ENCODE results near the gene RABGAP1.

The RABGAP1 gene

DNA sequence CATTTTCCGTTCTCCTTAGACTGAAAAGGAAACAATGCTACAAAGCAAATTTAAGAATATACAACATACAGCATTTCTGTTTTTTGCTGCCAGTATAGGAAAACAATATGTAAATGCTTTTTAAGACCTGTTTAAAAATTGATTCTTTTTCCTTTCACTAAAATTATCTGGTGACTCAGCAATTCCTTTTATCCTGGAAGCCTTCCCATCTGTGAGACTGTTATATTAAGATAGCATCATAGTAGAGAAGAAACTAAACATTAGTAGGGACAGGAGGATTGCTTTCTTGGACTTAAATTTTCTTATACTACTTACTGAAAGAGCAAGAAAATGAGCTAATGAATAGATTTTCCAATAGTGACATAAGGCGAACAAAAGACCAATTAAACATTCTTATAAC, 62.6 kb downstream of the RABGAP1 start:
- H3K4me3 ChIP-seq (ENCODE audit: low read length): no peak overlapping the region
- no peaks in the 10 kb centered on the region for H3K27me3 ChIP-seq (replicated peaks; ENCODE audit: insufficient read depth, low read length)
- H3K79me2 ChIP-seq (ENCODE audit: low read length): no peaks in the 10 kb centered on the region
- H3K27ac ChIP-seq (ENCODE audit: low read length): no peak overlapping the region
- no peaks in the 10 kb centered on the region for H3K36me3 ChIP-seq (replicated peaks; ENCODE audit: insufficient read depth, low read length)
- no peaks in the 10 kb centered on the region for H3K9me2 ChIP-seq (replicated peaks; ENCODE audit: insufficient read depth, low read length)
- DNase-seq: no peak
- no peaks in the 10 kb centered on the region for H4K20me1 ChIP-seq (ENCODE audit: insufficient read depth, low read length)
- no peak overlapping the region for H2AFZ ChIP-seq (ENCODE audit: low read length)
- no peak overlapping the region for H3K9ac ChIP-seq (ENCODE audit: low read length)
- TF ChIP-seq EZH2phosphoT487 (IDR thresholded peaks at IDR 0.05; ENCODE audit: low read length) (no peak), EZH2 (optimal IDR thresholded peaks at IDR 0.05; ENCODE audit: low read depth, low read length) (no peak)
- TF ChIP-seq, protein P1, sequence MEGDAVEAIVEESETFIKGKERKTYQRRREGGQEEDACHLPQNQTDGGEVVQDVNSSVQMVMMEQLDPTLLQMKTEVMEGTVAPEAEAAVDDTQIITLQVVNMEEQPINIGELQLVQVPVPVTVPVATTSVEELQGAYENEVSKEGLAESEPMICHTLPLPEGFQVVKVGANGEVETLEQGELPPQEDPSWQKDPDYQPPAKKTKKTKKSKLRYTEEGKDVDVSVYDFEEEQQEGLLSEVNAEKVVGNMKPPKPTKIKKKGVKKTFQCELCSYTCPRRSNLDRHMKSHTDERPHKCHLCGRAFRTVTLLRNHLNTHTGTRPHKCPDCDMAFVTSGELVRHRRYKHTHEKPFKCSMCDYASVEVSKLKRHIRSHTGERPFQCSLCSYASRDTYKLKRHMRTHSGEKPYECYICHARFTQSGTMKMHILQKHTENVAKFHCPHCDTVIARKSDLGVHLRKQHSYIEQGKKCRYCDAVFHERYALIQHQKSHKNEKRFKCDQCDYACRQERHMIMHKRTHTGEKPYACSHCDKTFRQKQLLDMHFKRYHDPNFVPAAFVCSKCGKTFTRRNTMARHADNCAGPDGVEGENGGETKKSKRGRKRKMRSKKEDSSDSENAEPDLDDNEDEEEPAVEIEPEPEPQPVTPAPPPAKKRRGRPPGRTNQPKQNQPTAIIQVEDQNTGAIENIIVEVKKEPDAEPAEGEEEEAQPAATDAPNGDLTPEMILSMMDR (IDR thresholded peaks at IDR 0.05; ENCODE audit: low read length): no peak
- no peaks in the 10 kb centered on the region for H3K4me1 ChIP-seq (ENCODE audit: low read length)
- no peaks in the 10 kb centered on the region for H3F3A ChIP-seq (ENCODE audit: insufficient read depth, low read length)
- H3K4me2 ChIP-seq (ENCODE audit: low read depth, low read length): no peak overlapping the region
- H3K9me3 ChIP-seq (replicated peaks; ENCODE audit: insufficient read depth, low read length): no peaks in the 10 kb centered on the region

DNA sequence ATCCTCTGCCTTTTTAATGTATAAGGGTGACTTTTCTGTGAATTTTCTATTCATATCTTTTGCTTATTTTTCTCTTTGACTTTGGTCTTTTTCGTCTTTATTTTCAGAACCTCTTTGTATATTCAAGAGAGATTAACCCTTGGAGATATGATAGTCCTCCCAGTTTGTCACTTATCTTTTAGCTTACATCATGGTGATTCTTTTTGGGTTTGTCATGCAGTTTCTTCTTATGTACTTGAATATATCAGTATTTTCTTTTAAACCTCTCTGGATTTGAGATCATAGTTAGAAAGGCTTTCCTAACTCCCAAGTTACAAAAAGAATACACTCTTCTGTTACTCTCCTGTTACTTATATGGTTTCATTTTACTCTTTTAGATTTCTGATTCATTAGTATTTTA, 65.1 kb downstream of the RABGAP1 start:
- H3K9ac ChIP-seq (ENCODE audit: low read length): no peak overlapping the region
- H3K9me3 ChIP-seq (replicated peaks; ENCODE audit: insufficient read depth, low read length): no peaks in the 10 kb centered on the region
- H3K36me3 ChIP-seq (replicated peaks; ENCODE audit: insufficient read depth, low read length): no peaks in the 10 kb centered on the region
- no peak overlapping the region for H3K4me2 ChIP-seq (ENCODE audit: low read depth, low read length)
- H3K27me3 ChIP-seq (replicated peaks; ENCODE audit: insufficient read depth, low read length): no peaks in the 10 kb centered on the region
- H3K4me1 ChIP-seq (ENCODE audit: low read length): no peaks in the 10 kb centered on the region
- H3K27ac ChIP-seq (ENCODE audit: low read length): no peak overlapping the region
- H3K9me2 ChIP-seq (replicated peaks; ENCODE audit: insufficient read depth, low read length): no peaks in the 10 kb centered on the region
- no peaks in the 10 kb centered on the region for H4K20me1 ChIP-seq (ENCODE audit: insufficient read depth, low read length)
- no peaks in the 10 kb centered on the region for H3F3A ChIP-seq (ENCODE audit: insufficient read depth, low read length)
- H2AFZ ChIP-seq (ENCODE audit: low read length): no peak overlapping the region
- TF ChIP-seq EZH2phosphoT487 (IDR thresholded peaks at IDR 0.05; ENCODE audit: low read length) (no peak), EZH2 (optimal IDR thresholded peaks at IDR 0.05; ENCODE audit: low read depth, low read length) (no peak)
- TF ChIP-seq, protein P1 (IDR thresholded peaks at IDR 0.05; ENCODE audit: low read length): no peak
- H3K79me2 ChIP-seq (ENCODE audit: low read length): no peaks in the 10 kb centered on the region
- no peak overlapping the region for H3K4me3 ChIP-seq (ENCODE audit: low read length)
- DNase-seq: no peak

DNA sequence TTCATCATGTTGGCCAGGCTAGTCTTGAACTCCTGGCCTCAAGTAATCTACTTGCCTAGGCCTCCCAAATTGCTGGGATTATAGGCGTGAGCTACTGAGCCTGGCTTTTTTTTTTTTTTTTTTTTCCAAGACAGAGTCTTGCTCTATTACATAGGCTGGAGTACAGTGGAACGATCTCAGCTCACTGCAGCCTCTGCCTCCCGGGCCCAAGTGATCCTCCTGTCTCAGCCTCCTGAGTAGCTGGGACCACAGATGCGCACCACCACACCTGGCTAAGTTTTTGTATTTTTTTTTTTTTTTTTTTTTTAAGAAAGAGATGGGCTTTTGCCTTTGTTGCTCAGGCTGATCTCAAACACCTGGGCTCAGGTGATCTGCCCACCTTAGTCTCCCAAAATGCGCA, 66.4 kb downstream of the RABGAP1 start:
- Histone ChIP-seq H2AFZ (ENCODE audit: low read length) (no peak overlapping the region), H3F3A (ENCODE audit: insufficient read depth, low read length) (no peaks in the 10 kb centered on the region), H3K27me3 (replicated peaks; ENCODE audit: insufficient read depth, low read length) (no peaks in the 10 kb centered on the region), H3K9ac (ENCODE audit: low read length) (no peak overlapping the region), H3K4me3 (ENCODE audit: low read length) (no peak overlapping the region), H3K4me2 (ENCODE audit: low read depth, low read length) (no peak overlapping the region), H3K9me2 (replicated peaks; ENCODE audit: insufficient read depth, low read length) (no peaks in the 10 kb centered on the region), H3K27ac (ENCODE audit: low read length) (no peak overlapping the region), H3K4me1 (ENCODE audit: low read length) (no peaks in the 10 kb centered on the region), H4K20me1 (ENCODE audit: insufficient read depth, low read length) (no peaks in the 10 kb centered on the region), H3K36me3 (replicated peaks; ENCODE audit: insufficient read depth, low read length) (no peaks in the 10 kb centered on the region; the same call in 1 of the 2 replicates), H3K9me3 (replicated peaks; ENCODE audit: insufficient read depth, low read length) (no peaks in the 10 kb centered on the region), H3K79me2 (ENCODE audit: low read length) (no peaks in the 10 kb centered on the region)
- TF ChIP-seq EZH2 (optimal IDR thresholded peaks at IDR 0.05; ENCODE audit: low read depth, low read length): no peak
- TF ChIP-seq EZH2phosphoT487 (IDR thresholded peaks at IDR 0.05; ENCODE audit: low read length): no peak
- TF ChIP-seq, protein P1 (IDR thresholded peaks at IDR 0.05; ENCODE audit: low read length): no peak
- DNase-seq: no peak
